PC-9 (cell line): Measurements from ENCODE around the gene GMEB1. TPM values are rescaled to one million over a fixed set of nuclear protein-coding genes. Genes with fewer than 3 reads are reported as not detected.

ENCODE experiments used
- BruUV-seq: library from RNA; stranded (reverse); fragments of 400-500 nt; replicated peaks from 2 replicates; lab custom pipeline; 2021; lab: Mats Ljungman, UMichigan
- CTCF ChIA-PET: fragments of 300-600 bp; sonication (Branson Sonifier 250); formaldehyde crosslinking; loops from one replicate; lab custom pipeline; 2022; ENCODE audit warnings: antibody characterized with exemption; lab: Charles Lee
- POLR2A ChIA-PET: fragments of 300-600 bp; sonication (Branson Sonifier 250); formaldehyde crosslinking; loops from one replicate; lab custom pipeline; 2022; ENCODE audit warnings: antibody characterized with exemption; ENCODE audit not compliant: unreplicated experiment; lab: Charles Lee
- DNase-seq, 2 experiments: peaks; one replicate each; pipeline versions ENCODE4 v3.0.0 to v3.0.0-alpha.2; 2015 to 2022; ENCODE audit warnings: mixed read lengths in 1 of 2
- H2AFZ ChIP-seq: fragments of 200-600 bp; sonication (generic); 2 replicates; pipeline ENCODE4 v1.8.1; 2017; ENCODE audit warnings: antibody characterized with exemption
- H3F3A ChIP-seq: fragments of 200-600 bp; sonication (generic); 2 replicates; pipeline ENCODE4 v1.8.1; 2017; ENCODE audit warnings: antibody characterized with exemption, mild to moderate bottlenecking, low read depth; ENCODE audit not compliant: insufficient read depth
- H3K27ac ChIP-seq: fragments of 200-600 bp; sonication (generic); 2 replicates; pipeline ENCODE4 v1.6.1; 2016; ENCODE audit warnings: mixed run types
- H3K27me3 ChIP-seq: fragments of 200-600 bp; sonication (generic); 2 replicates; pipeline ENCODE4 v1.6.1; 2016; ENCODE audit warnings: low read depth, mixed run types; ENCODE audit not compliant: insufficient read depth
- H3K36me3 ChIP-seq: fragments of 200-600 bp; sonication (generic); 2 replicates; pipeline ENCODE4 v1.6.1; 2016; ENCODE audit warnings: low read depth, mixed run types
- H3K4me1 ChIP-seq: fragments of 200-600 bp; sonication (generic); replicated peaks from 2 replicates; pipeline ENCODE4 v1.6.1; 2016; ENCODE audit warnings: mixed run types; ENCODE audit not compliant: insufficient read depth
- H3K4me2 ChIP-seq: fragments of 200-600 bp; sonication (generic); 2 replicates; pipeline ENCODE4 v1.6.1; 2017; ENCODE audit warnings: mixed run types
- H3K4me3 ChIP-seq: fragments of 200-600 bp; sonication (generic); 2 replicates; pipeline ENCODE4 v1.6.1; 2016; ENCODE audit warnings: mixed run types
- H3K79me2 ChIP-seq: fragments of 200-600 bp; sonication (generic); 2 replicates; pipeline ENCODE4 v1.6.1; 2017; ENCODE audit warnings: low read depth, mixed run types
- H3K9me2 ChIP-seq: fragments of 200-600 bp; sonication (generic); 2 replicates; pipeline ENCODE4 v1.8.1; 2017; ENCODE audit warnings: mild to moderate bottlenecking; ENCODE audit not compliant: insufficient read depth
- H3K9me3 ChIP-seq: fragments of 200-600 bp; sonication (generic); 2 replicates; pipeline ENCODE4 v1.8.1; 2016; ENCODE audit warnings: low read depth; ENCODE audit not compliant: insufficient read depth
- H4K20me1 ChIP-seq: fragments of 200-600 bp; sonication (generic); 2 replicates; pipeline ENCODE4 v1.8.1; 2017; ENCODE audit not compliant: insufficient read depth
- CTCF ChIP-seq: fragments of 200-600 bp; sonication (generic); conservative IDR thresholded peaks from 2 replicates; pipeline ENCODE4 v1.6.1; 2017; ENCODE audit warnings: mixed run types, antibody characterized with exemption, mild to moderate bottlenecking, moderate library complexity
- EZH2 ChIP-seq: fragments of 200-600 bp; sonication (generic); IDR thresholded peaks from 2 replicates; pipeline ENCODE4 v1.8.0; 2017; ENCODE audit warnings: antibody characterized with exemption, low read depth
- intact Hi-C: fragments of 100-400 bp; cut with micrococcal nuclease; formaldehyde crosslinking; loops from one replicate; pipeline ENCODE4 v1.10.0; 2022; ENCODE audit not compliant: unreplicated experiment
- total RNA-seq: library from RNA; stranded (reverse); gene quantifications from 2 replicates; pipeline ENCODE4 v1.2.3, GENCODE V29; 2021

Gene GMEB1
- total RNA-seq, 1 experiment from 2014 or later = 9.7 TPM

GRCh38 chr1:28751315-28752060, 82.9 kb downstream of the GMEB1 start:
- no peak overlapping the region for H2AFZ ChIP-seq
- no peaks in the 10 kb centered on the region for H3K9me2 ChIP-seq
- H3K4me1 ChIP-seq = peaks cover 15% of the 10 kb centered on the region
- no peaks in the 10 kb centered on the region for H3K27me3 ChIP-seq
- no peaks in the 10 kb centered on the region for H3K9me3 ChIP-seq
- no peak overlapping the region for H3K4me3 ChIP-seq
- peaks cover 97% of the 10 kb centered on the region for H4K20me1 ChIP-seq
- TF ChIP-seq CTCF (no peak), EZH2 (no peak)
- DNase-seq = no peak
- ChIA-PET POLR2A (interaction anchor here (0.6 kb wide), 2 partner anchors 9 to 15 kb away, joined by 3 to 8 read pairs; partner anchors contain the start of gene YTHDF2), CTCF (interaction anchor here (0.6 kb wide), 1 partner anchor 125 kb away, joined by 5 read pairs; no protein-coding TSS in a partner anchor)
- no peak overlapping the region for H3K27ac ChIP-seq
- peak overlapping the region; percentile 29 for H3K4me2 ChIP-seq
- BruUV-seq = no TSS peak
- H3F3A ChIP-seq = peaks cover 10% of the 10 kb centered on the region; the same call in 1 of the 2 replicates
- peaks cover 99% of the 10 kb centered on the region for H3K79me2 ChIP-seq
- no peaks in the 10 kb centered on the region; the same call in 1 of the 2 replicates for H3K36me3 ChIP-seq
- intact Hi-C loops = no loop called here

DNA sequence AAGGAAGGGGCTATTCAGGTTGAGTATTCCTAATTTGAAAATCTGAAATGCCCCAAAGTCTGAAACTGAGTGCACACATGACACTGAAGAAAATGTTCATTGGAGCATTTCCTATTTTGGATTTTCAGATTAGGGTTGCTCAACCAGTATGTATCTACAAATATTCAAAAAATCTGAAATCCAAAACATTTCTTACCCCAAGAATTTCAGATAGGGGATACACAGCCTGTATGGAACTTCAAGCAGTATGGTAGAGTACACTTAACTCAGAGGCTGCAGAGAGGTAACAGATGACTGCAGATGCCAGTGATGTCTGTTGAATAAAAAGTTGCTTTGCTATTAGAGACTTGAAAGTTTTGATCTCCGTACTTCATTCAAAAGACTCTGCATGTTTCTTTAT, 87.1 kb downstream of the GMEB1 start:
- POLR2A ChIA-PET = no interaction called here
- H4K20me1 ChIP-seq = peaks cover 94% of the 10 kb centered on the region
- TF ChIP-seq CTCF (no peak), EZH2 (no peak)
- H3K79me2 ChIP-seq = peaks cover 98% of the 10 kb centered on the region
- H3K4me3 ChIP-seq = no peak overlapping the region
- peaks cover 8% of the 10 kb centered on the region; the same call in 1 of the 2 replicates for H3K4me1 ChIP-seq
- H2AFZ ChIP-seq = no peak overlapping the region
- no peaks in the 10 kb centered on the region for H3K9me3 ChIP-seq
- no peak overlapping the region for H3K27ac ChIP-seq
- no TSS peak for BruUV-seq
- no peaks in the 10 kb centered on the region; the same call in 1 of the 2 replicates for H3K36me3 ChIP-seq
- CTCF ChIA-PET = no interaction called here
- DNase-seq = no peak
- H3K27me3 ChIP-seq = no peaks in the 10 kb centered on the region
- intact Hi-C loops = no loop called here
- no peaks in the 10 kb centered on the region for H3K9me2 ChIP-seq
- no peak overlapping the region for H3K4me2 ChIP-seq
- peaks cover 10% of the 10 kb centered on the region; the same call in 1 of the 2 replicates for H3F3A ChIP-seq

- Histone ChIP-seq H4K20me1 (peaks cover 91% of the 10 kb centered on the region), H3K27ac (no peak overlapping the region), H3F3A (peaks cover 4% of the 10 kb centered on the region; the same call in 1 of the 2 replicates), H3K4me1 (no peaks in the 10 kb centered on the region), H2AFZ (no peak overlapping the region), H3K4me3 (no peak overlapping the region), H3K4me2 (no peak overlapping the region), H3K36me3 (no peaks in the 10 kb centered on the region), H3K27me3 (no peaks in the 10 kb centered on the region), H3K9me2 (no peaks in the 10 kb centered on the region), H3K9me3 (no peaks in the 10 kb centered on the region), H3K79me2 (peaks cover 96% of the 10 kb centered on the region)
- DNase-seq = no peak
- no TSS peak for BruUV-seq
- ChIA-PET POLR2A (no interaction called here), CTCF (interaction anchor here (0.6 kb wide), 1 partner anchor 21 kb away, joined by 3 read pairs; no protein-coding TSS in a partner anchor)
- no peak for TF ChIP-seq EZH2
- no peak for TF ChIP-seq CTCF
- intact Hi-C loops = no loop called here
Observed at GRCh38 chr1:28756846-28757245, 88.3 kb downstream of the GMEB1 start.
